GM19099 (cell line): Measurements from ENCODE around the gene DNAH9.

ENCODE experiments used
- POLR2A ChIP-seq: IDR thresholded peaks from 3 replicates; pipeline ENCODE4 v1.6.1; 2011; ENCODE audit warnings: low read depth; ENCODE audit not compliant: insufficient read length; ENCODE audit errors: extremely low read depth

The DNAH9 gene

GRCh38 chr17:11598274-11599221 is at the start of gene DNAH9:
DNAH9 (plus strand) TSS chr17:11598470; CDS start chr17:11598499, 29 bp downstream.
- no peak for TF ChIP-seq POLR2A

- TF ChIP-seq POLR2A: no peak
Observed at GRCh38 chr17:11550431-11550830, 47.8 kb upstream of the DNAH9 start.

GRCh38 chr17:11551442-11551841 is 46.8 kb upstream of the DNAH9 start:
- TF ChIP-seq POLR2A: no peak

- no peak for TF ChIP-seq POLR2A
Observed at GRCh38 chr17:11553135-11553534, 45.1 kb upstream of the DNAH9 start.

GRCh38 chr17:11554042-11554441 is 44.2 kb upstream of the DNAH9 start:
- TF ChIP-seq POLR2A: no peak

GRCh38 chr17:11554542-11554941 is 43.7 kb upstream of the DNAH9 start:
- TF ChIP-seq POLR2A: no peak

- TF ChIP-seq POLR2A: no peak
Observed at GRCh38 chr17:11555530-11555929, 42.7 kb upstream of the DNAH9 start.

GRCh38 chr17:11557727-11558452 is 40.4 kb upstream of the DNAH9 start:
- no peak for TF ChIP-seq POLR2A

GRCh38 chr17:11558681-11559234 is 39.5 kb upstream of the DNAH9 start:
- TF ChIP-seq POLR2A: no peak

- TF ChIP-seq POLR2A: no peak
Observed at GRCh38 chr17:11559601-11560000, 38.7 kb upstream of the DNAH9 start.

- TF ChIP-seq POLR2A: no peak
Observed at GRCh38 chr17:11561281-11561680, 37.0 kb upstream of the DNAH9 start.

- TF ChIP-seq POLR2A: no peak
Observed at GRCh38 chr17:11561702-11562101, 36.6 kb upstream of the DNAH9 start.

- TF ChIP-seq POLR2A: no peak
Observed at GRCh38 chr17:11564589-11565380, 33.5 kb upstream of the DNAH9 start.

GRCh38 chr17:11565591-11565990 is 32.7 kb upstream of the DNAH9 start:
- TF ChIP-seq POLR2A: no peak

- TF ChIP-seq POLR2A: no peak
Observed at GRCh38 chr17:11578998-11579397, 19.3 kb upstream of the DNAH9 start.
